ENCODE results near the gene SCN3A. TPM values are rescaled to one million over a fixed set of nuclear protein-coding genes. Genes with fewer than 3 reads are reported as not detected.

Gene SCN3A
- total RNA-seq, 2 experiments from 2014 or later = 0.07 TPM; not detected in 1

- intact Hi-C loops (cut with micrococcal nuclease) = no loop called here
- ATAC-seq (no peak), DNase-seq (no peak)
- Mint-ChIP-seq H3K27ac (no peak overlapping the region), H3K36me3 (ENCODE audit: low read depth) (no peaks in the 10 kb centered on the region), H3K9me3 (no peaks in the 10 kb centered on the region), H3K4me3 (no peak overlapping the region), H3K4me1 (ENCODE audit: low read depth) (no peaks in the 10 kb centered on the region), H3K27me3 (no peaks in the 10 kb centered on the region)
- TF ChIP-seq, protein P1, sequence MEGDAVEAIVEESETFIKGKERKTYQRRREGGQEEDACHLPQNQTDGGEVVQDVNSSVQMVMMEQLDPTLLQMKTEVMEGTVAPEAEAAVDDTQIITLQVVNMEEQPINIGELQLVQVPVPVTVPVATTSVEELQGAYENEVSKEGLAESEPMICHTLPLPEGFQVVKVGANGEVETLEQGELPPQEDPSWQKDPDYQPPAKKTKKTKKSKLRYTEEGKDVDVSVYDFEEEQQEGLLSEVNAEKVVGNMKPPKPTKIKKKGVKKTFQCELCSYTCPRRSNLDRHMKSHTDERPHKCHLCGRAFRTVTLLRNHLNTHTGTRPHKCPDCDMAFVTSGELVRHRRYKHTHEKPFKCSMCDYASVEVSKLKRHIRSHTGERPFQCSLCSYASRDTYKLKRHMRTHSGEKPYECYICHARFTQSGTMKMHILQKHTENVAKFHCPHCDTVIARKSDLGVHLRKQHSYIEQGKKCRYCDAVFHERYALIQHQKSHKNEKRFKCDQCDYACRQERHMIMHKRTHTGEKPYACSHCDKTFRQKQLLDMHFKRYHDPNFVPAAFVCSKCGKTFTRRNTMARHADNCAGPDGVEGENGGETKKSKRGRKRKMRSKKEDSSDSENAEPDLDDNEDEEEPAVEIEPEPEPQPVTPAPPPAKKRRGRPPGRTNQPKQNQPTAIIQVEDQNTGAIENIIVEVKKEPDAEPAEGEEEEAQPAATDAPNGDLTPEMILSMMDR (IDR thresholded peaks at IDR 0.05) = no peak
- ChIA-PET CTCF (no interaction called here), POLR2A (no interaction called here)
Observed at GRCh38 chr2:165110394-165110793, 93.5 kb downstream of the SCN3A start.

DNA sequence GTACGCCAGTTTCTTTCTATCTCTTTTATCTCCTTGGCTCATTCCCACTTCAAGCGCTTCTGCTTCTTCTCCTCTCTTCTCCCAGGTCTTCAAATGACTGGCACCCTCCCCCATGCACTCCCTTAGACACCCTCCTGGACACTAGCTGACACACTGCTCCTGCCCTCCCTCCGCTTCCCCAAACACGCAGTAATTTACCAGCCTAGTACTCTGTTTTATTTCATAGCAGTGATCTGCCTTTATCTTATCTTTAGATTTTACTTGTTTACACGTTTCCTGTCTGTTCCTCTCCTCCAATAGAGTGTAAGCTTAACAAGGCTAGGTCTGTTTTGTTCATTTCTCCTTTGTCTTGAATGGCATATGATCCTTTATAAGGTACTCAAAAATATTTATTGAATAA lies 93.9 kb downstream of the SCN3A start:
- ChIA-PET POLR2A (no interaction called here), CTCF (no interaction called here)
- ATAC-seq (no peak), DNase-seq (no peak)
- no peak overlapping the region for H3K27ac Mint-ChIP-seq
- H3K9me3 Mint-ChIP-seq = no peaks in the 10 kb centered on the region
- intact Hi-C loops (cut with micrococcal nuclease) = no loop called here
- H3K27me3 Mint-ChIP-seq = no peaks in the 10 kb centered on the region
- H3K4me3 Mint-ChIP-seq = no peak overlapping the region
- no peaks in the 10 kb centered on the region for H3K36me3 Mint-ChIP-seq (ENCODE audit: low read depth)
- H3K4me1 Mint-ChIP-seq (ENCODE audit: low read depth) = no peaks in the 10 kb centered on the region
- TF ChIP-seq, protein P1 (IDR thresholded peaks at IDR 0.05) = no peak

DNA sequence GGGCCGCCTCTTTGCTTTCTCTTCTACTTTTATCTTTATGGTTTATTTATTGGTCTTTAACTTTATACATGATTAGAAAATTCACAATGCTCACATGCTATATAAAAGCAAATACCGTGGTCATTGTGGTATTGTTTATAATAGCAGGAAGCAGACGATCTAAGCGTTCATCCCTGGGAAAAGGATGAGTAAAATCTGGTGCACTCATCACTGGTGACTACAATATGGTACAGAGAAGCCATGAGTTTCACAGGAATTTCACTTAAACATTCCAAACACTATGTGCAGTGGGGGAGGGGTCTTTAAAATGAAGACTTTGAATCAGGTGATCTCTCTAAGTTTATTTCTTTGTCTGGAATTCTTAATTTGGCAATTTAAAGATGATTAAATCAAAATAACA lies 97.9 kb downstream of the SCN3A start:
- Mint-ChIP-seq H3K4me3 (no peak overlapping the region), H3K9me3 (no peaks in the 10 kb centered on the region), H3K27me3 (no peaks in the 10 kb centered on the region), H3K4me1 (ENCODE audit: low read depth) (no peaks in the 10 kb centered on the region), H3K36me3 (ENCODE audit: low read depth) (no peaks in the 10 kb centered on the region), H3K27ac (no peak overlapping the region)
- ATAC-seq = no peak
- no peak for DNase-seq
- ChIA-PET CTCF (no interaction called here), POLR2A (no interaction called here)
- TF ChIP-seq, protein P1 (IDR thresholded peaks at IDR 0.05) = no peak
- intact Hi-C loops (cut with micrococcal nuclease) = no loop called here

DNA sequence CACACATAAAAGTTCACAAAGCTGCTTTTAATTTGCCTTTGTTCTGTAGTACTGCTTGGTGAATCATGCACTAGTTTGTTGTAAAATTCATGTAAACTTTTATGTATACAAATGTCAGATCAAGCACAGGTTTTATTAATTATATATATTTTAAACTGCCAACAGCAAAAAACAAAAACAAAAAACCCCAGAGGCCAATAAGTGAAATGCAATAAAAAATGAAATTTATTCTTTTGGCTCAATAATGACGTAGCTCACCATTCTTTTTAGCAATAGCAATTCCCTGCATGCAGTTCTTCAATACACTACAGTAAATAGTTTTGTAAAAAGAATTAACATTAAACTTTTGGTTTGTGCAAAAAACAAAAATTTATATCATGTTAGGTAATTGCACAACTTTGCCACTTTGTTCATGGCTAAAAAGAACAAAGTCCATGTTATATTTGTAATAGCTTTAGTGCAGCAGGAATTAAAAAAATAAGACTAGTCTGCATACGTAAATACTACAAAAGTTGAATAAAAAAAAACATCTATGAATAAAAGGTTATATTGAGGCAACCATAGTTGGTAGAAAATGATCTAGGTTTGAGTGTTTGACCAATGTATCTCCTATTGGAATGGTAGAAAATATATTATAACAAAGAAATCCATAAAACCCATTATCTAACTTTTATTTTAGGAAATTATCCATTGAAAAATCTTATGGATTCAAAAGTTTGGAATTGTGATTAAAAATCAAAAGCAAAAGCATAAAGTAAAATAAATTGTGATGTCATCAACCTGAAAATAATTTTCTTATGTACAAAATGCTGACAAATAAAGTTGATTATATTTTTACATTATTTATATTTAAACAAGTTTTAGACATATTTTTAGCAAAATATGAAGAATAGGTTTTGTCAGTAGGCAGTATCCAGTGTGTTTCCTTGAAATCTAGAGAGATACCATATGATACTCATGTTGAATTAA lies 115.6 kb downstream of the SCN3A start:
- TF ChIP-seq, protein P1 (IDR thresholded peaks at IDR 0.05) = no peak
- intact Hi-C loops (cut with micrococcal nuclease) = no loop called here
- ATAC-seq = no peak
- POLR2A ChIA-PET = no interaction called here
- no peaks in the 10 kb centered on the region for H3K9me3 Mint-ChIP-seq
- no peaks in the 10 kb centered on the region for H3K27me3 Mint-ChIP-seq
- CTCF ChIA-PET = no interaction called here
- no peak for DNase-seq
- H3K4me1 Mint-ChIP-seq (ENCODE audit: low read depth) = no peaks in the 10 kb centered on the region
- H3K4me3 Mint-ChIP-seq = no peak overlapping the region
- no peak overlapping the region for H3K27ac Mint-ChIP-seq
- H3K36me3 Mint-ChIP-seq (ENCODE audit: low read depth) = no peaks in the 10 kb centered on the region

GRCh38 chr2:165086337-165086736 lies 117.5 kb downstream of the SCN3A start:
- no peak for ATAC-seq
- no peaks in the 10 kb centered on the region for H3K4me1 Mint-ChIP-seq (ENCODE audit: low read depth)
- H3K9me3 Mint-ChIP-seq = peaks cover 9% of the 10 kb centered on the region
- no peak for DNase-seq
- intact Hi-C loops (cut with micrococcal nuclease) = no loop called here
- POLR2A ChIA-PET = no interaction called here
- H3K27me3 Mint-ChIP-seq = no peaks in the 10 kb centered on the region
- no peaks in the 10 kb centered on the region for H3K36me3 Mint-ChIP-seq (ENCODE audit: low read depth)
- H3K4me3 Mint-ChIP-seq = no peak overlapping the region
- CTCF ChIA-PET = no interaction called here
- no peak overlapping the region for H3K27ac Mint-ChIP-seq
- TF ChIP-seq, protein P1 (IDR thresholded peaks at IDR 0.05) = no peak
